Measurements from ENCODE around the gene TMEM54.

DNA sequence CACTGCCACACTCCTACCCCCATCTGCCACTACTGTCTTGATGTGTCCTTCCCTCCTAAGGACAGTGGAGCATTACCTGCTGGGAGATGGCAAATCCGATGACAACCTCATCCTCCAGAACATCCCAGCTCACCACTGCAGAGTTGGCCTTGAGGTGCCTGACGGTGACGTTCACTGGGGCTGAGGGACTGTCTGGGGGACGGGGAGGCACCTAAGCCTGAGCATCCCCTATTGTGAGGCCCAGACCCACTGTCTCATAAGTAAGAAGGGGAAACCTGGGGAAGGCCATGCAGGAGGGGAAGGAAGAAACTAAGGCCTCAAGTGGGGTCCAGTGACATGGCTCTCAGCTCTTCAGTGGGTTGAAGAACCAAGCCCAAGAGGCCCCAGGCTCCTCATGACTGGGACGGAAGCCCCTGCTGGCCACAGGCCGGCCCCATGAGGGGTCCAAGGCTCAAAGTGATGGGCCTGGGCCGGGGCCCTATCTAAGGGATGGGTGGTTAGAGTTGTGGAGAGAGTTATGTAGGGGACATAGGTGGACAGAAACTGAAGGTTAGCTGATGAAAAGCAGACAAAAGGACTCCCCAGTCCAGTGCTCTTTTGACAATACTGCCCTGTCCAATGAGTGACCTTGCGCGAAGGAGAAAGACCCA, 32.3 kb downstream of the TMEM54 start:
- TF ChIP-seq EZH2 (IDR thresholded peaks at IDR 0.05) (no peak), EZH2phosphoT487 (IDR thresholded peaks at IDR 0.05) (no peak)
- TF ChIP-seq, protein P1, sequence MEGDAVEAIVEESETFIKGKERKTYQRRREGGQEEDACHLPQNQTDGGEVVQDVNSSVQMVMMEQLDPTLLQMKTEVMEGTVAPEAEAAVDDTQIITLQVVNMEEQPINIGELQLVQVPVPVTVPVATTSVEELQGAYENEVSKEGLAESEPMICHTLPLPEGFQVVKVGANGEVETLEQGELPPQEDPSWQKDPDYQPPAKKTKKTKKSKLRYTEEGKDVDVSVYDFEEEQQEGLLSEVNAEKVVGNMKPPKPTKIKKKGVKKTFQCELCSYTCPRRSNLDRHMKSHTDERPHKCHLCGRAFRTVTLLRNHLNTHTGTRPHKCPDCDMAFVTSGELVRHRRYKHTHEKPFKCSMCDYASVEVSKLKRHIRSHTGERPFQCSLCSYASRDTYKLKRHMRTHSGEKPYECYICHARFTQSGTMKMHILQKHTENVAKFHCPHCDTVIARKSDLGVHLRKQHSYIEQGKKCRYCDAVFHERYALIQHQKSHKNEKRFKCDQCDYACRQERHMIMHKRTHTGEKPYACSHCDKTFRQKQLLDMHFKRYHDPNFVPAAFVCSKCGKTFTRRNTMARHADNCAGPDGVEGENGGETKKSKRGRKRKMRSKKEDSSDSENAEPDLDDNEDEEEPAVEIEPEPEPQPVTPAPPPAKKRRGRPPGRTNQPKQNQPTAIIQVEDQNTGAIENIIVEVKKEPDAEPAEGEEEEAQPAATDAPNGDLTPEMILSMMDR (IDR thresholded peaks at IDR 0.05) = no peak
